Neuronal stem cell (in vitro differentiated cells): ENCODE results near the gene SIGLEC9.

Experiments used
- DNase-seq: peaks from one replicate; pipeline ENCODE4 v3.0.0-alpha.2; 2013; ENCODE audit warnings: low spot score
- H2AFZ ChIP-seq: one replicate; pipeline ENCODE4 v1.6.1; 2013; ENCODE audit warnings: mild to moderate bottlenecking, low read length, inconsistent platforms
- H2AK5ac ChIP-seq: 2 replicates; pipeline ENCODE4 v1.6.1; 2013; ENCODE audit warnings: low read depth, mild to moderate bottlenecking, inconsistent platforms, low read length, moderate library complexity, mixed read lengths
- H2BK120ac ChIP-seq: 2 replicates; pipeline ENCODE4 v1.6.1; 2013; ENCODE audit warnings: low read depth, mild to moderate bottlenecking, inconsistent platforms, low read length, moderate library complexity, mixed read lengths
- H2BK12ac ChIP-seq: one replicate; pipeline ENCODE4 v1.6.1; 2013; ENCODE audit warnings: low read length, inconsistent platforms
- H2BK15ac ChIP-seq: 2 replicates; pipeline ENCODE4 v1.6.1; 2013; ENCODE audit warnings: mild to moderate bottlenecking, low read length, inconsistent platforms, mixed read lengths
- H2BK5ac ChIP-seq: one replicate; pipeline ENCODE4 v1.6.1; 2013; ENCODE audit warnings: inconsistent platforms, mild to moderate bottlenecking, low read length, moderate library complexity
- H3K14ac ChIP-seq: one replicate; pipeline ENCODE4 v1.6.1; 2013; ENCODE audit warnings: low read length, inconsistent platforms
- H3K18ac ChIP-seq: 2 replicates; pipeline ENCODE4 v1.6.1; 2013; ENCODE audit warnings: low read length, inconsistent platforms
- H3K23ac ChIP-seq: 2 replicates; pipeline ENCODE4 v1.6.1; 2013; ENCODE audit warnings: low read depth, mild to moderate bottlenecking, mixed read lengths, low read length, inconsistent platforms; ENCODE audit not compliant: poor library complexity
- H3K27ac ChIP-seq: replicated peaks from 3 replicates; pipeline ENCODE4 v1.5.1; 2013; ENCODE audit warnings: low read length, inconsistent platforms
- H3K27me3 ChIP-seq, 3 experiments: 2 replicates each; pipeline ENCODE4 v1.6.1; 2013; ENCODE audit warnings: low read length in 3 of 3, mild to moderate bottlenecking in 2 of 3, inconsistent platforms in 1 of 3, low read depth in 1 of 3, mixed read lengths in 1 of 3, moderate library complexity in 1 of 3; ENCODE audit not compliant: control insufficient read depth in 3 of 3, insufficient read depth in 3 of 3
- H3K36me3 ChIP-seq, 2 donors: replicated peaks in 1 of 2; 2 replicates each; pipeline ENCODE4 v1.6.1; 2013; ENCODE audit warnings: low read length in 2 of 2; ENCODE audit not compliant: control insufficient read depth in 2 of 2, insufficient read depth in 2 of 2
- H3K4ac ChIP-seq: 2 replicates; pipeline ENCODE4 v1.6.1; 2013; ENCODE audit warnings: inconsistent platforms, mild to moderate bottlenecking, low read length, moderate library complexity
- H3K4me1 ChIP-seq, 2 donors: 1 replicate in 1 of 2; 2 replicates in 1 of 2; pipeline ENCODE4 v1.6.1; 2013; ENCODE audit warnings: low read length in 2 of 2, low read depth in 1 of 2; ENCODE audit not compliant: control insufficient read depth in 2 of 2, insufficient read depth in 1 of 2
- H3K4me2 ChIP-seq: one replicate; pipeline ENCODE4 v1.6.1; 2013; ENCODE audit warnings: mild to moderate bottlenecking, low read length, inconsistent platforms; ENCODE audit not compliant: insufficient read depth, poor library complexity, severe bottlenecking
- H3K4me3 ChIP-seq, 2 donors: 2 replicates each; pipeline ENCODE4 v1.5.1; 2013; ENCODE audit warnings: low read length in 2 of 2, mild to moderate bottlenecking in 2 of 2, inconsistent platforms in 1 of 2, moderate library complexity in 1 of 2
- H3K79me1 ChIP-seq: one replicate; pipeline ENCODE4 v1.6.1; 2013; ENCODE audit warnings: low read depth, mild to moderate bottlenecking, inconsistent platforms, low read length, moderate library complexity
- H3K9ac ChIP-seq: one replicate; pipeline ENCODE4 v1.6.1; 2013; ENCODE audit warnings: mild to moderate bottlenecking, low read depth, low read length, inconsistent platforms; ENCODE audit not compliant: poor library complexity
- H3K9me3 ChIP-seq, 2 donors: replicated peaks in 1 of 2; 2 replicates each; pipeline versions ENCODE3 to v1.6.1; 2013; ENCODE audit warnings: low read length in 2 of 2, mild to moderate bottlenecking in 2 of 2, inconsistent platforms in 1 of 2, low read depth in 1 of 2, mixed read lengths in 1 of 2, moderate library complexity in 1 of 2; ENCODE audit not compliant: control insufficient read depth in 2 of 2, insufficient read depth in 1 of 2
- H4K8ac ChIP-seq: one replicate; pipeline ENCODE4 v1.6.1; 2013; ENCODE audit warnings: low read depth, mild to moderate bottlenecking, inconsistent platforms, low read length, moderate library complexity
- H4K91ac ChIP-seq: one replicate; pipeline ENCODE4 v1.6.1; 2013; ENCODE audit warnings: low read length, low read depth, mild to moderate bottlenecking, inconsistent platforms; ENCODE audit not compliant: poor library complexity
- WGBS, 2 donors: extraction: QIAGEN DNeasy Blood & Tissue Kit; methylation state at CpG; one replicate each; pipeline ENCODE4 v1.1.7; 2013; ENCODE audit warnings: missing lambda C conversion rate in 2 of 2, mixed read lengths in 1 of 2; ENCODE audit not compliant: insufficient read length in 2 of 2, insufficient replicate concordance in 1 of 2; ENCODE audit errors: extremely low coverage in 2 of 2; 5-methylcytosine and 5-hydroxymethylcytosine counted together

Gene SIGLEC9

DNA sequence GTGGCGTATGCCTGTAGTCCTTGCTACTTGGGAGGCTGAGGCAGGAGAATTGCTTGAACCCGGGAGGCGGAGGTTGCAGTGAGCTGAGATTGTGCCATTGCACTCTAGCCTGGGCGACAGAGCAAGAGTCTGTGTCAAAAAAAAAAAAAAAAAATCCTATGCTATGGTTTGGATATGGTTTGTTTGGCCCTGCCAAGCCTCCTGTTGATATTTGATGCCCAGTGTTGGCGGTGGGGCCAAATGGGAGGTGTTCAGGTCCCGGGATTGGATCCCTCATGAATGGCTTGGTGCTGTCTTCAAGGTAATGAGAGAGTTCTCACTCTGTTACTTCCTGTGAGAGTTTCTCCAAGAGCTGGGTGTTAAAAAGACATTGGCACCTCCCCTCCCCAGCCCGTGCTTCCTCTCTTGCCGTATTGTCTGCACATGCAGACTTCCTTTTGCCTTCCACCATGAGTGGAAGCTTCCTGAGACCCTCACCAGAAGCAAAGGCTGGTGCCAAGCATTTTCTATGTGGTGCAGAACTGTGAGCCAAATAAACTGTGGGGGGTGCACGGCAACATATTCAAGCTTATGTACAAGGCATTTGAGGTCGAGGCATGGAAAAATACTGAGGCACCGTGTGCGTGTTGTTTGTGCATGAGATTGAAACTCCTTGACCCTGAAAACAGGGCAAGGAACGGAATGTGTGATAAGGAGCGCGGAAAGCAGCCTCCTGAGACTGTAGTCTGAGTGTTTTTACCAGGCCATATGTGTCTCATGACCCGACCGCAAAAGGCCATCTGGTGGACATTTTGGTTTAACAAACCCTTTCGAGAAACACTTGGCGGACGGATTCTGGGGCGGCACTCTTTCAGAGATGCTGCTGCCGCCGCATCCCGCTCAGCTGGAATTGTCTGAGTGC, 7.3 kb downstream of the SIGLEC9 start:
- no peak overlapping the region for H2BK15ac ChIP-seq
- no peak overlapping the region for H3K4me2 ChIP-seq
- no peak overlapping the region for H2BK120ac ChIP-seq
- no peak overlapping the region for H3K9ac ChIP-seq
- peak overlapping the region; percentile 36 for H2AFZ ChIP-seq
- no peak overlapping the region for H2BK5ac ChIP-seq
- peaks cover 0 to 4% of the 10 kb centered on the region in 2 donors for H3K4me1 ChIP-seq
- H3K14ac ChIP-seq, result no peak overlapping the region
- WGBS, 2 donors, result no CpG with 5 or more reads among the region's 24 CpGs
- H2AK5ac ChIP-seq, result no peak overlapping the region
- DNase-seq, result no peak
- no peaks in the 10 kb centered on the region for H3K9me3 ChIP-seq
- H3K18ac ChIP-seq, result no peak overlapping the region
- H4K91ac ChIP-seq, result no peak overlapping the region
- no peak overlapping the region for H3K4me3 ChIP-seq
- no peak overlapping the region for H3K4ac ChIP-seq
- H3K27ac ChIP-seq, result no peak overlapping the region
- no peak overlapping the region for H4K8ac ChIP-seq
- no peak overlapping the region for H3K23ac ChIP-seq
- no peaks in the 10 kb centered on the region for H3K79me1 ChIP-seq
- peaks cover 0 to 19% (median 0%) of the 10 kb centered on the region in 3 experiments for H3K27me3 ChIP-seq
- no peak overlapping the region for H2BK12ac ChIP-seq
- H3K36me3 ChIP-seq, result no peaks in the 10 kb centered on the region

DNA sequence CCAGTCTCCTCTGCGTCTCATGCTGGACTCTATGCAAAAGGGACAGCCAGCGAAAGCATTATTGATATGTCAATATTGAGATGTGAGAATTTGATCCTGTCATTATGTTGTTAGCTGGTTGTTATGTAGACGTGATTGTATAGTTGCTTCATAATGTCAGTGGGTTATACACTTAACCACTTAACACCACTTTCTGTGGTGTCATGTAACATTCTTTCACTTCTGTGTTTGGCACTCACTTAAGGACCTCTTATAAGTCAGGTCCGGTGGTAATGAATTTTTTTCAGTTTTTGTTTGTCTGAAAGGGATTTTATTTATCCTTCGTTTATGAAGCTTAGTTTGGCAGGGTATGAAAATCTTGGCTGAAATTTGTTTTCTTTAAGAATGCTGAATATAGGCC, 10.3 kb downstream of the SIGLEC9 start:
- Histone ChIP-seq H3K27ac (no peak overlapping the region), H3K4ac (no peak overlapping the region), H3K9me3 (no peaks in the 10 kb centered on the region), H3K14ac (no peak overlapping the region), H2AK5ac (no peak overlapping the region), H4K91ac (no peak overlapping the region), H3K27me3 (peaks cover 0 to 21% (median 0%) of the 10 kb centered on the region in 3 experiments), H2BK15ac (no peak overlapping the region), H3K36me3 (no peaks in the 10 kb centered on the region), H3K4me3 (no peak overlapping the region), H3K4me1 (peaks cover 0 to 4% of the 10 kb centered on the region in 2 donors), H3K79me1 (no peaks in the 10 kb centered on the region), H4K8ac (no peak overlapping the region), H3K4me2 (no peak overlapping the region), H3K23ac (no peak overlapping the region), H2BK120ac (no peak overlapping the region), H3K9ac (no peak overlapping the region), H2BK12ac (no peak overlapping the region), H2BK5ac (no peak overlapping the region), H2AFZ (no peak overlapping the region), H3K18ac (no peak overlapping the region)
- DNase-seq, result no peak
- no CpG with 5 or more reads among the region's 5 CpGs for WGBS, 2 donors

DNA sequence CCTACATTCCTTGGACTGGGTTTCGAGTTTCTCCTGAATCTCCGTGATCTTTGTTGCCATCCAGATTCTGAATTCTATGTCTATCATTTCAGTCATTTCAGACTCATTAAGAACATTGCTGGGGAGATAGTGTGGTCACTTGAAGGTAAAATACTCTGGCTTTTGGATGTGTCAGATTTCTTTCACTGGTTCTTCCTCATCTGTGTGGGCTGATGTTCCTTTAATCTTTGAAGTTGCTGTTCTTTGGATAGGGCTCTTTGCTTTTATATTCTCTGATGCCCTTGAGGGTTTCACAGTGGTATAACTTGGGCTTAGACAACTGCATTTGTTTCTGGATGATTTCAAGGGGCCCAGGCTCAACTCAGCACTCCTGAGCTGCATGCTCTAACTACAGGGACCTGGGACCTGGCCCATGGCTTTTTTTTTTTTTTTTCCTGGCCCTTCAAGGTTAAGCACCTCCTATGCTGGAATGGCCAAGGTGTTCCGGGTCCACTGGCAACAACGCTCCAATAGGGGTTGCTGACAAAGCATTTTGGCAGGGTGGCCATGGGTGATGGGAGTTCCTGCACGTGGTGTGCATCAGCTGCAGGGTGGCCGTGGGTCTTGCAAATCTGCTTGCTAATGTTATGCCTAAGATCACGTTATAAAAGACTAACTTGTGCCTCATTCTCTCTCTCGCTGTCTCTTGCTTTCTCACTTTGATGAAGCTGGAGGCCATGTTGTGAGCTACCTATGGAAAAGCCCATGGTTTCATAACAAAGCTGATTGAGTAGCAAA, 11.5 kb downstream of the SIGLEC9 start:
- H3K4me2 ChIP-seq, result no peak overlapping the region
- H2BK12ac ChIP-seq, result no peak overlapping the region
- peaks cover 0 to 21% (median 0%) of the 10 kb centered on the region in 3 experiments for H3K27me3 ChIP-seq
- H3K14ac ChIP-seq, result no peak overlapping the region
- no peaks in the 10 kb centered on the region for H3K79me1 ChIP-seq
- WGBS, 2 donors, result no CpG with 5 or more reads among the region's 8 CpGs
- no peak overlapping the region for H3K27ac ChIP-seq
- no peak overlapping the region for H2BK15ac ChIP-seq
- no peak overlapping the region for H4K91ac ChIP-seq
- H3K9ac ChIP-seq, result no peak overlapping the region
- H2BK5ac ChIP-seq, result no peak overlapping the region
- no peak overlapping the region for H2AK5ac ChIP-seq
- no peak overlapping the region for H3K18ac ChIP-seq
- H3K36me3 ChIP-seq, result no peaks in the 10 kb centered on the region
- no peak overlapping the region for H3K23ac ChIP-seq
- no peaks in the 10 kb centered on the region for H3K9me3 ChIP-seq
- no peak for DNase-seq
- H3K4me3 ChIP-seq, result no peak overlapping the region
- H2BK120ac ChIP-seq, result no peak overlapping the region
- no peak overlapping the region for H4K8ac ChIP-seq
- H2AFZ ChIP-seq, result no peak overlapping the region
- peaks cover 0 to 4% of the 10 kb centered on the region in 2 donors for H3K4me1 ChIP-seq
- H3K4ac ChIP-seq, result no peak overlapping the region
